HG03521 (cell line): ENCODE measurements around the gene VGLL3.
"Not testable (repeated sequence)": the region's sequence is repeated elsewhere in the genome, so short reads cannot be mapped to it uniquely, and the experiment has no call there.

Source experiments
- ATAC-seq: cut with Tn5 transposase; IDR thresholded peaks from one replicate; pipeline ENCODE4 v1.9.1; 2021; ENCODE audit warnings: mild to moderate bottlenecking, moderate library complexity; ENCODE audit not compliant: unreplicated experiment

VGLL3 gene

DNA sequence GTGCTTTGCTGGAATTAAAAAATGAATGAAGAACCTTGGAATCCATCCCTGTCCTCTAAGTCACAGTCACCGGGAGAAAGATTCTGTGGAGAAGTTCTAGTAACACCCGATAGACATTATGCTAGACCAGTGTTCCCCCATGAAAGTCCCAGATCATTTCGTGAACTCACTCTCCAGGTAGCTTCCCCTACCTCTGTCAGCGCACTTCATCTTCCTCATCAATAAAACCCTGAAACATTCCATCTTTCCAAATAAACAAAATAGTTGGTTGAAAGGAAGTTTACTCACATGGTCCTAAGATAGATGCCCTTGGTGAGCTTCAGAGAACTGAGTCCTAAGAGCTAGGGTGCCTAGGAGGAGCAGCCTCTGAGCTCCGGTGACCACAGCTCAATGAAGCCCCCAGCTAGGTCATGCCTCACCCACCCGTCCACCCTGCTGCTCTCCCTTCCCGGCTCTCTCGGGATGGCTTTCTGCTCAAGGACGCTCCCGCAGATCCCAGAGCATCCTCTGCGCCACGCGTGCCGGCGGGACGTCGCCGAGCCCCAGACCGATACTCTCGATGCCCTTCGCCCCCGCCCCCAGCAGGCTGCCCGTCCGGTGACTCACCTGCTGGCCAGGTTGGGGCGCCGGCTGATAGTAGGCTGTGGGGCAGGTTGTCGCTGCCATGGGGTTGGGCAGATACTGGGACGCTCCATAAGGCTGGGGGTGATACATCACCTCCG lies 776 bp downstream of the VGLL3 start:
- ATAC-seq = peak; percentile 31

GRCh38 chr3:86989611-86990010 lies 1.3 kb downstream of the VGLL3 start:
- no peak for ATAC-seq

GRCh38 chr3:86989006-86989405 lies 1.9 kb downstream of the VGLL3 start:
- ATAC-seq = no peak

DNA sequence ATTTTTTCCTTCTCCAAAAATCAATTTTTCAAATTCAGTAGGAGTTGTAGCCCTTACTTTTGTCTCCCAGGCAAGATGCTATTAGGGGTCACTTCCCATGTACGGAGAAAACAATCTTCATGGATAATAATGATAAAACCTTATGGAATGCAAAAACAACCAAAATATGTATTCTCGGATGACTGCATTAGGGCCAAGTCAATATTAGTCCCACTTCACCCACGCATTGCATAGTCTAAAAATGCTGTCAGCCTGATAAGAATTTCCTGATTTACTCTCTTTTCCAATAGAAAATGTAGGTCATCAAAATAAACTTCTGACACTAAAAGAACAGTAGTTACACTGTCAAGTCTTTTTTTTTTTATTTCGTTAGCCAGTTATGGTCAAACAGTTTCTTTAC lies 2.7 kb downstream of the VGLL3 start:
- ATAC-seq = no peak

DNA sequence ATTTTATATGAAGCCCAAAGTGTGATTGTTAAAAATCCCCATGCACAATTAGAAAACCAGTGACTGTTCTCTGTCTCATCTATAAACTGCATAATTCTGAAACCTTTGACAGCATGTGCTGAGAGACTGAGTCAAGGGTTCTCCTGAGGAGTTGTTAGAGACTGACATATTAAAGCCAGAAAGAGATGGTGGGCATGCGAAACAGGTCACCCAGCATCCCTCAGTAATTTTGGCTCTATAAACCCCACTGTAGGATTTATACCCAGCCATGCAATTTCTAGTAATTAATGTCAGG lies 3.6 kb downstream of the VGLL3 start:
- no peak for ATAC-seq

GRCh38 chr3:86986671-86987420 lies 4.1 kb downstream of the VGLL3 start:
- no peak for ATAC-seq

- no peak for ATAC-seq
Measured at GRCh38 chr3:86985181-86985826, 5.6 kb downstream of the VGLL3 start.

DNA sequence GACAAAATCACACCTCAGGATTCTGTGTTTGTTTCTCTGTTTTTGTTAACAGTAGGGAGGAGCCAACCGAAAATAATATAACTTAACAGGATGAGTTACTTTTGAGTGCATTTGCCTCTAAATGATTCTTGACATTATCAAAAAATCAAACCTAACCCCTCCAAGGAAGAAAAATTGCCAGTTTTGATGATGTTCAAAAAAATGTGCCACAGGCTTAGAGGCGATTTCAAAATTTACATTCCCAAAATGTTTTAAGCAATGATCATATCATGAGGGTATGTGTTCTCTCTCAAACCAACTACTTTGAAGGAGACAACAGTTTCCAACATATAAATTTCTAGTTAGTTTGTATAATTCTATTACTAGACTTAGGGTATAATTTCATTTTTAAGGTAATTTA lies 6.7 kb downstream of the VGLL3 start:
- no peak for ATAC-seq

GRCh38 chr3:86982883-86983282 lies 8.1 kb downstream of the VGLL3 start:
- ATAC-seq = no peak

DNA sequence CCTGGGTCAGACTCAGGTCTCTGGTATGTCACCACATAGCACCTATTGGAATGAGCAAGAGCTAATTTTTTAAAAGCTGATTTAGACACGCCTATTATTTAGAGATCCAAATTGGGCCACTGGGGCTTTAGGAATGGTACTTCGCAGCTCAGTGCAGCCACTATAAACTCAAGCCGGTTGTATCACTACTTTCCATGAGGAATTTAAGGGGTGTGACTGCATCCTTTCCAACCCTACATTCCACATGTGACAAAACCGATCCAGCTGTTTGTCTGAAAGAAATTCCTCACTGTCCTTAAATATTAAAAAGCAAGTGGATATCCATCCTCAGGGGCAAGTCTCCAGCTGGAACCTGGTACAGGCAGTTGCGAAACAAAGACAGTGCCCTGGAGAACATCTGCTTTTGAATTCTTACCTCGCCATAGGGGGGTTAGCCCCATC lies 12.8 kb downstream of the VGLL3 start:
- ATAC-seq = no peak

DNA sequence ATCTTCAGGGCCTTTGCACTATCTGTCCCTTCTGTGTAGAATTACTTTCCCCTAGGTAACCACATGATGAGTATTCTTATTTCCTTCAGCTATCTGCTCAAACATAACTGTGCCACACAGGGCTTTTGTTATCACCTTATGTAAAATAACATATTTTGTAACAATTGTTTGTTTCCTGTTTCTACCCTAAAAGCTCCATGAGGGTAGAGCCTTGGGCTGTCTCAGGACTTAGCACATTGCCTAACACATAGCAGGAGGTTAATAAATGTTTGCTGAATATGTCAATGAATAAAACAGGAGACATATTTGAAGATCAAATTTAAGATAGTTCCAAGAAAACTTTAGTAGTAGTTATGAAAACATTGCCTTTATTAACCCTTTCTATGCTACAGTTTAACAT lies 14.7 kb downstream of the VGLL3 start:
- no peak for ATAC-seq

DNA sequence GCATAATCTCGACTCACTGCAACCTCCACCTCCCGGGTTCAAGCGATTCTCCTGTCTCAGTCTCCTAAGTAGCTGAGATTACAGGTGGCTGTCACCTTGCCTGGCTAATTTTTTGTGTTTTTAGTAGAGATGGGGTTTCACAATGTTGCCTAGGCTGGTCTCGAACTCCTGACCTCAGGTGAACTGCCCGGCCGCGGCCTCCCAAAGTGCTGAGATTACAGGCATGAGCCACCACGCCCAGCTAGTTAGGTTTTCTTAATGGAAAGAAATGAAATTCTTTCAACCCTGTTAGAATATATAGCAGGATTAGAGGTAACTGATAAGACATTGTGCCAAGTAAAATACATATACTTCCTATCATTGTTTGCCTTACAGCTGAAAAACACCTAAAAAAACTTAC lies 16.8 kb downstream of the VGLL3 start:
- not testable (repeated sequence) for ATAC-seq

GRCh38 chr3:86973440-86973839 lies 17.5 kb downstream of the VGLL3 start:
- ATAC-seq = no peak

- ATAC-seq = peak; percentile 69
Measured at GRCh38 chr3:86969500-86970189, 21.3 kb downstream of the VGLL3 start.

GRCh38 chr3:86968244-86968932 lies 22.6 kb downstream of the VGLL3 start:
- ATAC-seq = no peak

DNA sequence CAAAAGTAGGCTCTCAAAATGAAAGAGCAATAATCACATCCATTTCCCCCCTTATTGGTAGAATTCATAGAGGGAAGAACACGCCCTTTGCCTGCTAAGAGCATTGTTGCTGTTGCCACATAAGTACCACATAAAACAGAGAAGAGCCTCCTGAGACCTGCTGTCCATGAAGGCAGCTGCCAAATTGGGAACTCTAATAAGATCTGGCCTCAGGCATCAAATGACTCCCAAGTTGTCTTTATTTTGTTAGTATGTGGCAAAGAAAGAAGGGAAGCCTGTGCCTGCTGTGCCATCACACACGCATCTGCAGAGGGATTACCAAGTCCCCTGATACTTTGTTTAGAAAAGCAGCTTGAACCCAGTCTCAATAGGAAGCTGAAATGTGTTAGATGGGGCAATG lies 23.9 kb downstream of the VGLL3 start:
- no peak for ATAC-seq

GRCh38 chr3:86965166-86965565 lies 25.8 kb downstream of the VGLL3 start:
- ATAC-seq = no peak

- ATAC-seq = no peak
Measured at GRCh38 chr3:86963611-86964010, 27.3 kb downstream of the VGLL3 start.

- no peak for ATAC-seq
Measured at GRCh38 chr3:86961297-86961696, 29.7 kb downstream of the VGLL3 start.

GRCh38 chr3:86960550-86960949 lies 30.4 kb downstream of the VGLL3 start:
- ATAC-seq = no peak

DNA sequence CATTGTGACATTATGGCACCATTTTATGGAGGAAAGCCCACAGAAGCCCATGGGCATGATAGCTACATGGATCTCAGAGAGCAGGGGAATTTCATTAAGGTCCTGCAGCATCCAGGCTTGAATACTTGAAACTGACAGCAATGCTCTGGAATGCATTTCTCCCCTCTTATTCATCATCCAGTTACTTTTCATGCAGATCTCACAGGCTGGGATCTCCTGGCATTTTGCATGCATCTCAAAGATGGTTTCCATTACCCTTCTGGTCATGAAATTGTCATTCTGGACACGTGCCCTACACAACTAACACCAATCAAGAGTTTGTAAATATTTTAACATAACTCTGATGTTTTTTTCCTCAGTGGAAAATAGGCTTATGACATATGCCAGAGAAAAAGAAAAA lies 32.4 kb downstream of the VGLL3 start:
- no peak for ATAC-seq
